Mesenchymal stem cell (in vitro differentiated cells and primary cell): ENCODE results near the gene APOBEC3C.
"Not testable (repeated sequence)": the region's sequence is repeated elsewhere in the genome, so short reads cannot be mapped to it uniquely, and the experiment has no call there.

Experiments
- DNase-seq: peaks from one replicate; pipeline ENCODE4 v3.0.0-alpha.2; 2013
- H2AFZ ChIP-seq: one replicate; pipeline ENCODE4 v1.6.1; 2013; ENCODE audit warnings: low read depth, mild to moderate bottlenecking, control low read depth, inconsistent platforms, low read length, moderate library complexity
- H2AK5ac ChIP-seq: 2 replicates; pipeline ENCODE4 v1.6.1; 2013; ENCODE audit warnings: low read length, moderate library complexity, mild to moderate bottlenecking, inconsistent platforms; ENCODE audit not compliant: severe bottlenecking
- H2BK120ac ChIP-seq: one replicate; pipeline ENCODE4 v1.6.1; 2013; ENCODE audit warnings: low read depth, mild to moderate bottlenecking, inconsistent platforms, low read length, moderate library complexity
- H2BK12ac ChIP-seq, 2 experiments: one replicate each; pipeline ENCODE4 v1.6.1; 2013; ENCODE audit warnings: inconsistent platforms in 2 of 2, low read length in 2 of 2, mild to moderate bottlenecking in 2 of 2, moderate library complexity in 2 of 2, control low read depth in 1 of 2
- H2BK15ac ChIP-seq: one replicate; pipeline ENCODE4 v1.6.1; 2013; ENCODE audit warnings: mild to moderate bottlenecking, low read depth, inconsistent platforms; ENCODE audit not compliant: poor library complexity, severe bottlenecking
- H2BK5ac ChIP-seq: 2 replicates; pipeline ENCODE4 v1.6.1; 2013; ENCODE audit warnings: low read depth, mild to moderate bottlenecking, low read length, control low read depth, inconsistent platforms; ENCODE audit not compliant: poor library complexity, severe bottlenecking
- H3K14ac ChIP-seq, 2 experiments: one replicate each; pipeline ENCODE4 v1.6.1; 2013; ENCODE audit warnings: inconsistent platforms in 2 of 2, low read length in 2 of 2, control low read depth in 1 of 2, mild to moderate bottlenecking in 1 of 2, moderate library complexity in 1 of 2
- H3K18ac ChIP-seq, 2 experiments: one replicate each; pipeline ENCODE4 v1.6.1; 2013; ENCODE audit warnings: inconsistent platforms in 2 of 2, low read length in 2 of 2, control low read depth in 1 of 2, low read depth in 1 of 2, mild to moderate bottlenecking in 1 of 2
- H3K23ac ChIP-seq, 2 experiments: one replicate each; pipeline ENCODE4 v1.6.1; 2013; ENCODE audit warnings: inconsistent platforms in 2 of 2, low read length in 2 of 2, mild to moderate bottlenecking in 2 of 2, moderate library complexity in 2 of 2, control low read depth in 1 of 2
- H3K27ac ChIP-seq: 2 replicates; pipeline ENCODE4 v1.5.1; 2013; ENCODE audit warnings: mild to moderate bottlenecking, moderate library complexity, low read length, control low read depth, inconsistent platforms; ENCODE audit not compliant: poor library complexity, severe bottlenecking
- H3K27me3 ChIP-seq, 2 experiments: 2 replicates each; pipeline versions ENCODE4 v1.6.1 to v1.7.0; 2013; ENCODE audit warnings: low read length in 2 of 2, mild to moderate bottlenecking in 2 of 2, moderate library complexity in 2 of 2, control low read depth in 1 of 2, inconsistent platforms in 1 of 2; ENCODE audit not compliant: control insufficient read depth in 1 of 2, insufficient read depth in 1 of 2
- H3K36me3 ChIP-seq, 2 experiments: 2 replicates each; pipeline versions ENCODE4 v1.6.1 to v1.7.0; 2013; ENCODE audit warnings: low read length in 2 of 2, control low read depth in 1 of 2, inconsistent platforms in 1 of 2, low read depth in 1 of 2, mild to moderate bottlenecking in 1 of 2; ENCODE audit not compliant: insufficient read depth in 2 of 2, control insufficient read depth in 1 of 2
- H3K4ac ChIP-seq, 2 experiments: one replicate each; pipeline ENCODE4 v1.6.1; 2013; ENCODE audit warnings: inconsistent platforms in 2 of 2, low read length in 2 of 2, mild to moderate bottlenecking in 2 of 2, moderate library complexity in 2 of 2, control low read depth in 1 of 2, low read depth in 1 of 2
- H3K4me1 ChIP-seq: 2 replicates; pipeline ENCODE4 v1.6.1; 2013; ENCODE audit warnings: low read depth, low read length, control low read depth; ENCODE audit not compliant: control insufficient read depth, insufficient read depth
- H3K4me2 ChIP-seq: 2 replicates; pipeline ENCODE4 v1.6.1; 2013; ENCODE audit warnings: low read length, mild to moderate bottlenecking, inconsistent platforms; ENCODE audit not compliant: poor library complexity, severe bottlenecking
- H3K4me3 ChIP-seq, 2 experiments: 2 replicates each; pipeline versions ENCODE4 v1.5.1 to v1.7.0; 2013; ENCODE audit warnings: low read length in 2 of 2, mild to moderate bottlenecking in 2 of 2, control low read depth in 1 of 2, low read depth in 1 of 2; ENCODE audit not compliant: insufficient read depth in 1 of 2
- H3K79me1 ChIP-seq: replicated peaks from 2 replicates; pipeline ENCODE4 v1.6.1; 2013; ENCODE audit warnings: mild to moderate bottlenecking, control low read depth, low read length, inconsistent platforms; ENCODE audit not compliant: poor library complexity, severe bottlenecking
- H3K9ac ChIP-seq: 2 replicates; pipeline ENCODE4 v1.7.0; 2013; ENCODE audit warnings: mild to moderate bottlenecking, low read length, moderate library complexity
- H3K9me3 ChIP-seq: 2 replicates; pipeline ENCODE4 v1.7.0; 2013; ENCODE audit warnings: mild to moderate bottlenecking, low read length; ENCODE audit not compliant: control insufficient read depth
- H4K8ac ChIP-seq: one replicate; pipeline ENCODE4 v1.6.1; 2013; ENCODE audit warnings: inconsistent platforms, mild to moderate bottlenecking, low read length, moderate library complexity
- H4K91ac ChIP-seq: one replicate; pipeline ENCODE4 v1.6.1; 2013; ENCODE audit warnings: mild to moderate bottlenecking, low read length, inconsistent platforms
- WGBS: methylation state at CpG from one replicate; pipeline ENCODE4 v1.1.7; 2013; ENCODE audit warnings: mixed read lengths; 5-methylcytosine and 5-hydroxymethylcytosine counted together

Gene APOBEC3C

DNA sequence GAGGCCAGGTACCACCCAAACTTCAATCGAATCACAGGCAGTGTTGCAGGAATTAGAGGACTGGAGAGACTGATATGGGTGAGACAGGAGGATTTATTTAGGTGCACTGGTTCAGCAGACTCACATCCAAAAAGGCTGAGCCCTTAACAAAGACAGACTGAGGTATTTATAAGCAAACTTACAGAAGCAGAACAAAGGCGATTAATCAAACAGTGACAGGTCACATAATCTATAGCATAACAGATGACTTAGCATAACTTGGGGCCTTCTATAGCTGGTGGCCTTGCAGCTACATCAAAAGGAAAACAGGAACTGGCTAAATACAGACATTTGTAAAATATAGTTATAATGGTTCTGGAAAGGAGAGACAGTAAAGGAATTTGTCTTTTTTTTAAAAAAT is 29.8 kb upstream of the APOBEC3C start:
- Histone ChIP-seq H3K9me3 (no peaks in the 10 kb centered on the region), H3K18ac (no peak overlapping the region), H2BK5ac (no peak overlapping the region), H3K9ac (no peak overlapping the region), H2BK12ac (no peak overlapping the region), H3K27me3 (no peaks in the 10 kb centered on the region), H2BK120ac (no peak overlapping the region), H3K36me3 (no peaks in the 10 kb centered on the region), H2AFZ (no peak overlapping the region), H2BK15ac (no peak overlapping the region), H3K79me1 (peaks cover 7% of the 10 kb centered on the region), H3K27ac (no peak overlapping the region), H3K4me2 (no peak overlapping the region), H3K4me3 (no peak overlapping the region), H3K4ac (no peak overlapping the region), H2AK5ac (no peak overlapping the region), H4K91ac (no peak overlapping the region), H4K8ac (no peak overlapping the region), H3K23ac (no peak overlapping the region), H3K4me1 (peaks cover 17% of the 10 kb centered on the region), H3K14ac (no peak overlapping the region)
- WGBS: 93% methylated on average over 1 of the region's 2 CpGs
- no peak for DNase-seq

GRCh38 chr22:38984784-38985757 is 29.0 kb upstream of the APOBEC3C start:
- H2AK5ac ChIP-seq, H3K23ac ChIP-seq, H3K4me3 ChIP-seq, H2BK15ac ChIP-seq, H3K36me3 ChIP-seq, H3K27ac ChIP-seq, H2BK120ac ChIP-seq, H3K18ac ChIP-seq, H3K9me3 ChIP-seq, H3K27me3 ChIP-seq, H2AFZ ChIP-seq, H2BK5ac ChIP-seq, H3K14ac ChIP-seq, H2BK12ac ChIP-seq, H3K9ac ChIP-seq, H4K8ac ChIP-seq, H3K79me1 ChIP-seq, H4K91ac ChIP-seq, H3K4ac ChIP-seq, H3K4me2 ChIP-seq: not testable (repeated sequence)
- H3K4me1 ChIP-seq: peaks cover 17% of the 10 kb centered on the region
- 94% methylated on average over 8 of the region's 9 CpGs for WGBS
- peak; percentile 8 for DNase-seq

DNA sequence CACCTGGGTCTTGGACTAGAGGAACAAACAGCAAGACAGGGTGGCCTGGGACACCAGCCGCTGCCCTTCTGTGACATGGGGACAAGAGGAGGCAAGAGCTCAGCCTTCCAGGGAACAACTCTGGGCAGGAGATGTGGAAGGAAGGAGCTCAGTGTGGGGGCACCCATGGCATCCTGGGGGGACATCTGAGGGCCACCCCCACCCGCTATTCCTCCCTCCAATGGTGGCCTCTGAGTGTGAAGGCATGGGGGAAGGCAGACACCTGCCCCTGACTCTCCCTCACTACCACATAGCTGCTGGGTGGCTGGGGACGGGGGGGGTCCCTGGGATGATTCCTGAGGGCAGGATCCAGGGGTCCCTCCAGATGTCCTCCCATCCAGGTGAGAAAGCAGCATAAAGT is 27.4 kb upstream of the APOBEC3C start:
- Histone ChIP-seq H3K4me1 (peaks cover 14% of the 10 kb centered on the region), H2AFZ (no peak overlapping the region), H2BK5ac (no peak overlapping the region), H3K14ac (no peak overlapping the region), H3K9me3 (no peaks in the 10 kb centered on the region), H2AK5ac (no peak overlapping the region), H4K91ac (no peak overlapping the region), H3K18ac (no peak overlapping the region), H2BK120ac (no peak overlapping the region), H2BK15ac (no peak overlapping the region), H3K79me1 (peaks cover 7% of the 10 kb centered on the region), H3K4me2 (no peak overlapping the region), H3K4me3 (no peak overlapping the region), H2BK12ac (no peak overlapping the region), H3K36me3 (no peaks in the 10 kb centered on the region), H3K27ac (no peak overlapping the region), H3K27me3 (no peaks in the 10 kb centered on the region), H3K9ac (no peak overlapping the region), H3K4ac (no peak overlapping the region), H3K23ac (no peak overlapping the region), H4K8ac (no peak overlapping the region)
- no peak for DNase-seq
- WGBS: 100% methylated on average over 2 of the region's 3 CpGs

- H2AK5ac ChIP-seq: no peak overlapping the region
- DNase-seq: no peak
- no peak overlapping the region for H3K4ac ChIP-seq
- H2BK5ac ChIP-seq: no peak overlapping the region
- no peaks in the 10 kb centered on the region for H3K36me3 ChIP-seq
- H2BK120ac ChIP-seq: no peak overlapping the region
- H3K14ac ChIP-seq: no peak overlapping the region
- no peak overlapping the region for H2AFZ ChIP-seq
- H3K4me3 ChIP-seq: no peak overlapping the region
- no peak overlapping the region for H3K4me2 ChIP-seq
- H3K4me1 ChIP-seq: peaks cover 8% of the 10 kb centered on the region
- H3K27me3 ChIP-seq: no peaks in the 10 kb centered on the region
- no peak overlapping the region for H3K9ac ChIP-seq
- no peak overlapping the region for H4K91ac ChIP-seq
- no peak overlapping the region for H4K8ac ChIP-seq
- no peak overlapping the region for H3K23ac ChIP-seq
- 88% methylated on average over 7 of the region's 8 CpGs for WGBS
- H3K9me3 ChIP-seq: no peaks in the 10 kb centered on the region
- no peak overlapping the region for H3K27ac ChIP-seq
- H2BK12ac ChIP-seq: no peak overlapping the region
- no peak overlapping the region for H2BK15ac ChIP-seq
- peaks cover 7% of the 10 kb centered on the region for H3K79me1 ChIP-seq
- no peak overlapping the region for H3K18ac ChIP-seq
Observed at GRCh38 chr22:38987171-38987895, 26.7 kb upstream of the APOBEC3C start.
